GM21619 (cell line): ENCODE data around the gene IFTAP.
"Not testable (repeated sequence)": the region's sequence is repeated elsewhere in the genome, so short reads cannot be mapped to it uniquely, and the experiment has no call there.

Source experiments
- ATAC-seq: cut with Tn5 transposase; IDR thresholded peaks from one replicate; pipeline ENCODE4 v1.9.1; 2021; ENCODE audit not compliant: unreplicated experiment

IFTAP gene, protein sequence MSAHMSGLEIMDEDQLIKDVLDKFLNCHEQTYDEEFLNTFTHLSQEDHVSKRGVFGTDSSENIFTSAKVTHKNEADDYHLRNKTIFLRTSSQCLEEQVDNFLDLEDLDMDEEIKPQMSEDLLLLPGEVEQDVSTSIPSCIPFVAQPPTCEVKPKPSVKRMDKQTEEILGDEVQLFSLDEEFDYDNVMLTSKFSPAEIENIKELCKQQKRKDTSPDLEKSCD

DNA sequence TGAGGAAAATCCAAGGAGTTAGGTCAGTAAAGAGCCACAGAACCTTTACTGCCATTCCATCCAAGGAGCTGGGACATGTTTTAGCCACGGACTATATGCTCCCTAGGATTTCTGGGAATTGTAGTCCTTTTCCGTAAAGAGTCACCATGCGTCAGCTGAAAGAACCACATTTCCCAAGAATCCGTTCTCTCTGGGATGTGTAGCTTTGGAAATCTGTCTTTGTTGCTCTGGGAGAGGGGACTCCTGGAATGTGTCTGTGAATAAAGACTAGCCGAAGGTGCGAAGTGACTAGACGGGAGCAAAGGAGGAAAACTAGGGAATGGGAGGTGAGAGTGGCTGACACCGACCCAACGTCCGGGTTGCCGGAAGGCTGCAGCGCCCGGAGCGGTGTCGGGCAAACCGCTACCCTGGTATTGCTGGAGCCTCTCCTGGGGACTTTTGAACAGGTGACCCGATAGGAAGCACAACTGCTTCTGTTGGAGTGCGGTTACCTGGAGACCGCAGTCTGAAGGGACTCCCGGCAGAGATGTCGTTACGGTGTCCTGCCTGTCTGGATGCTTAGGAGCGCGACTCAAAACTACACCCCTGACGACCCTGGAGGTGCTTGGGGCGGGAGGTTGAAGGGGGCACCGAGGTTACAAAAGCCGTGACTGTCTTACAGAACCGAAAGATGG lies at the start of gene IFTAP:
IFTAP (plus strand) TSS at position 187 of the 674 bp plus-strand sequence. CDS start 15,602 bp downstream, outside the sequence.
- ATAC-seq, result peak; percentile 81

DNA sequence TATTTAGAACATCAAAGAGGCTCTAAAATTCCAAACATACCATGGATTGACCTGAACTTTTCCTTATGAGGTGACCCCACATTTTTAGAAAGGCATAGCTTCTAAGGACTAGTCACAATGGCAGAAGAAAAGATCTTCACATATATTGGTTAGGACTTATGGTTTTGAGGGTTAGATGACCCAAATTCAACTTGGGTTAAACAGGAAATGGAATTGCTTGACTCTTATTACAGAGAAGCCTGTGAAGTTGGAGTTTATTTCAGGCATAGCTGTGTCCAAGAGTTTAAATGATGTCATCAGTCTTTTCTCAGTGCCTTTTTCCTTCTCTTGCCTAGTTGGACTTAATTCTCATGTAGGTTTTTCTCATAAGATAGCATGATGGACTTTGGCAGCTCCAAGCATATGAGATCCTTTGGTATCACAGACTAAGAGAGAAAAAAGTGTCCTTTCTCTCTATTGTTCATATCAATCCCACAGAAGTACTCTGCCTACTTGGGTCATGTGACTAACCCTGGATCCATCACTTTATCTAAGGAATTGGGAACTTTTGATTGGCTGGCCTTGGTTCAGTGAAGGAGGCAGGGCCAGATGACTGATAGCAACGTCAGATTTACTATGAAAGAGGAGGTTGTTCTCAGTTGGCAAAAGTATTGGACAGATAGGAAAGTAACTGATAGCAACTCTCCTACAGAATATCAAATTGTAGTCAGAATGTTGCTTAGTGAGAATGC lies 43.8 kb upstream of the IFTAP start:
- ATAC-seq, result no peak

DNA sequence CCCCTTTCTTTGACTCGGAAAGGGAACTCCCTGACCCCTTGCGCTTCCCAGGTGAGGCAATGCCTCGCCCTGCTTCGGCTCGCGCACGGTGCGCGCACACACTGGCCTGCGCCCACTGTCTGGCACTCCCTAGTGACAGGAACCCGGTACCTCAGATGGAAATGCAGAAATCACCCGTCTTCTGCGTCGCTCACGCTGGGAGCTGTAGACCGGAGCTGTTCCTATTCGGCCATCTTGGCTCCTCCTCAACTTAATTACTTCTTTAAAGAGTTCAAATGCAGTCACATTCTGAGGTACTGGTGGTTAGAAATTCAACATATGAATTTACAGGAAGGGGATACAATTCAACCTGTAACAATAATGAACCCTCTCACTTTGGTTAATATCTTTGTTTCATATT lies 36.9 kb upstream of the IFTAP start:
- not testable (repeated sequence) for ATAC-seq

DNA sequence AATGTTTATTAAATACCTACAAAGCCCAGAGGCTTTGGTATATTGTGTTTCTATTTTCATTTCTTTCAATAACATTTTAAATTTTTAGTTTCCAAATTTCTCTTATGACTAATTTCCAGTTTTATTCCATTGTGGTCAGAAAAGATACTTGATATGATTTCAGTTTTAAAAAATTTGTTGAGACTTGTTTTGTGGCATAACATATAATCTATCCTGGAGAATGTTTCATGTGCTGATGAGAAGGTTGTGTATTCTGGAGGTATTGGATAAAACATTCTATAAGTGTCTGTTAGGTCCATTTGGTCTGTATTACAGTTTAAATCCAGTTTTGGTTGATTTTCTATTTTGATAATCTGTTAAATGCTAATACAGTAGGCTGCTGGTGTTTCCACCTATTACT lies 36.3 kb upstream of the IFTAP start:
- ATAC-seq, result no peak

DNA sequence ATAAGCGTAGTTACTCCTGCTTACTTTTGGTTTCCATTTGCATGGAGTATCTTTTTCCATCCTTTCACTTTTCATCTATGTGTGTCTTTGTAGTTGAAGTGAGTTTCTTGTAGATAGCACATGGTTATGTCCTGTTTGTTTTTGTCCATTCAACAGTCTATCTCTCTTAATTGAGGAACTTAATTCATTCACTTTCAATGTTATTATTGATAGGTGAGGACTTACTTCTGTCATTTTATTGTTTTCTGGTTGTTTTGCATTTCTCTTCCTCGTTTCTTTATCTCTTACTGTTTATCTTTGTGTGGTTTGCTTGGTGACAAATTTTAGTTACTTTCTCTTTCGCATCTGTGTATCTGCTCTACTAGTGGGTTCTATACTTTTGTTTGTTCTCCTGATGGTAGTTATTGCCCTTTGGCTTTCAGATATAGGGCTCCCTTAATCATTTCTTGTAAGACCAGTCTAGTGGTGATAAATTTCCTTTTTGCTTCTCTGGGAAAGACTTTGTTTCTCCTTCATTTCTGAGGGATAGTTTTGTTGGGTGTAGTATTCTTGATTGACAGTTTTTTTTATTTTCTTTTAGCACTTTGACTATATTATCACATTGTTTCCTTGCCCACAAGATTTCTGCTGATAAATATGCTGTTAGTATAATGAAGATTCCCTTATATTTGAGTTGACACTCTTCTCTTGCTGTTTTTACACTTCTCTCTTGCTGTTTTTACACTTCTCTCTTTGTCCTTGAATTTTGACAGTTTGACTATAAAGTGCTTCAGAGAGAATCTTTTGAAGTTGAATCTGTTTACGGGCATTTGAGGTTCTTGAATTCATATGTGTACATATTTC lies 35.5 kb upstream of the IFTAP start:
- peak; percentile 98 for ATAC-seq

DNA sequence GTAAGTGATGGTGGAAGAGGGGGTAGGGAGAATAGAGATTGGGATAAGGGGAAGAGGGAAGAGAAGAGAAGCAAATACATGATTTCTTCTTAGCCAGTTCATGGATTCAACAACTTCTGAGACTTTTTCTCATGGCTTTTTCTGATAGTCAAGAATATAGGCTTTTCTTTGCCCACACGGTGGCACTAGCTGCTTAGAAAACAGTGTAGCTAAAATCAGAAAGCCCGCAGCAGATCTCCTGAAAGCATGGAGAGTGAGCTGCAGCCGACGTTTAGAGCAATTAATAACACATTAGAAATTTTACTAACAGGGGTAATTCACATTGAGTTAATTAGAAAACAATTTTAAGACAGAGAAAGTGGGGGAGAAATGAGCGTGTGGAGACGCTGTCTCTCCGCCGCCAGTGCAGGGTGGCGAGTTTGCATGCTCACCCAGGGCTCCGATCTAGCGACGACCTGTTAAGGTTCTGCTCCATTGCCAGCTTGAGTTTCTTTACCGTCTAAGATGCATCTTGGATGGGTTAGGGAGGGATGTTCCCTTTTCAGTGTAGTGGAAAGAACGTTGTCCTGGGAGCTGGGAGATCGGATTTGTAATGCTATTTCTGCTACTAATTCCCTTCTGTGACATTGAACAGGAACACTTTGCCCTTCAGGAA lies 29.8 kb upstream of the IFTAP start:
- ATAC-seq, result peak; percentile 46

DNA sequence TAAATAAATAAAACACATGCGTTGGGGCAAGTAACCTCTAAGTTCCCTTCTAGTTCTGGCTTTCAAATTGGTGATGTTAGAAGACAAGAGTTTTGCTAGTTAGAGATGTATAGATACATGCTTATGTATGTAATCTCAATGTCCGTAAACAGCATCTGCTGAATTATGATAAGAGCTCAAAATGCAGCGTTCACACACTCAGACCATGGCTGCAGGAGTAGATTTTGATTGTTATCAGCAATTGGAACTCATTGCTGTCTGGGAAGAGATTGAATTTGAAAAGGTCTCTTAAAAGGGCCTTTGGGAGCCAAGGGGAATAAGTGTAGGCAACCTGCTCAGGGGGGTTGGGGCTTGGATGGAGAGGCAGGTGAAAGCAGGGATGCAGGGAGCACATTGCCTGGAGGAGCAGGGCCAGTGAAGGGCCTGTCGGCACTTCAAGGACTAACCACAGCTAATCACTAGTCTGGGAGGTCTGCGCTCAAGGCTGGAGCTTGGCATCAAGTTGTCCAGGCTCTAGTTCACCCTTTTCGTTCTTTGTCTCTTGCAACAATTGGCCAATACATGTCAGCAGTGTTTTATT lies 29.2 kb upstream of the IFTAP start:
- no peak for ATAC-seq

DNA sequence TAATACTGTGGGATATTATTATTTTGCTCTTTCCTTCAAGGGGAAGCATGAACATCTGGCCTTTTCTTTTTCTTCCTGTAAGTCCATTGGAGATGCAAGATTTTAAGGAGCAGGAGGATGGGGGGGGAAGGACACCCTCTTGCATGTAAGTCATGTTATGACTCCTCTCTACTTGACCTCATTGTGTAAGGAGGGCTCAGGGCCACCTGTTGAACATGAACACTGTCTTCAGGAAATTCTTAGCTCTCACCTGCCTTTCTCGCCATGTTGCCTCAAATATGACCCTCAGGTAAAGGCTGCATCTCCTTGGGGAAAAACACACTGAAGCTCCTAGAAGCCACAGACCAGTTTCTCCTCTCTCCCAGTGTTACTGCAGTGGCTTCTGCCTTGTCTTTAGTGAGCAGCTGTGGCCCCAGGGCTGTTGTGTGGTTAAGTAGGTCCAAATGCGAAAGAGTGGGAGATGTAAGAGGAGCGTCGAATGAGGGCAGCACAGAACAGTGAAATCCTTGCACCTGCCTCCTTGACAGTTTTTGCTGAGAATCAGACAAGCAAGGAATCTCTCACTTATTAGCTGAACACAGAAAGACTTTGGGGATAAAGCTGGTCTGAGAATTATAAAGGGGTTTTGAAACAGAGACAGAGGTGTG lies 27.8 kb upstream of the IFTAP start:
- ATAC-seq, result no peak

DNA sequence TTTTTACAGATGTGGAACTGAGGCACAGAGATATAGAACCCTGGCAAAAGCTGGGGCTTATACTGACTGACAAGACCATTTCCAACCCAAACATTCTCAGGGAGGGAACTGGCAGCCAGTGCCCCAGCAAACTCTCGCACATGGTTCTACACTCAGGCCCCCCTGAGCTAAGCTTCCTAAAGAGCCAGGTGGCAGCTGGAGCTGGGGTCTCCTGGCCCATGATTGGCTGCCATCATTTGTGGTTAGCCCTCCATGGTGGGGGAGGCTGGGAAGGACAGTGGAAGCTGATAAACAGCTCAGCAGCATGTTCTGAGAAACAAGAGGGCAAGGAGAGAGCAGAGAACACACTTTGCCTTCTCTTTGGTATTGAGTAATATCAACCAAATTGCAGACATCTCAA lies 26.6 kb upstream of the IFTAP start, which contains the start of gene RAG1:
RAG1 (plus strand) TSS at position 314 of the 400 bp plus-strand sequence. CDS start 5,298 bp downstream, outside the sequence.
- ATAC-seq, result no peak

DNA sequence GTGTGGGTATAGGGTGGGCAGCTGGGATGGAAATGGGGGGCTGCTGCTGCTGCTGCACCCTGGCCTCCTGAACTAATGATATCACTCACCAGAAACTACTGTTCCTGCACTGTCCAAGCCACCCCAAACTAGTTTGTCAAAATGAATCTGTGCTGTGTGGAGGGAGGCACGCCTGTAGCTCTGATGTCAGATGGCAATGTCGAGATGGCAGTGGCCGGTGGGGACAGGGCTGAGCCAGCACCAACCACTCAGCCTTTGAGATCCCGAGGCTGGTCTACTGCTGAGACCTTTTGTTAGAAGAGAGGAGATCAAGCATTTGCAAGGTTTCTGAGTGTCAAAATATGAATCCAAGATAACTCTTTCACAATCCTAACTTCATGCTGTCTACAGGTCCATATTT lies 25.2 kb upstream of the IFTAP start:
- ATAC-seq, result no peak

DNA sequence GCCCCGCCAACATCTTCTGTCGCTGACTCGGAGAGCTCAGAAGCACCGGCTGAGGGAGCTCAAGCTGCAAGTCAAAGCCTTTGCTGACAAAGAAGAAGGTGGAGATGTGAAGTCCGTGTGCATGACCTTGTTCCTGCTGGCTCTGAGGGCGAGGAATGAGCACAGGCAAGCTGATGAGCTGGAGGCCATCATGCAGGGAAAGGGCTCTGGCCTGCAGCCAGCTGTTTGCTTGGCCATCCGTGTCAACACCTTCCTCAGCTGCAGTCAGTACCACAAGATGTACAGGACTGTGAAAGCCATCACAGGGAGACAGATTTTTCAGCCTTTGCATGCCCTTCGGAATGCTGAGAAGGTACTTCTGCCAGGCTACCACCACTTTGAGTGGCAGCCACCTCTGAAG lies 19.8 kb upstream of the IFTAP start:
- ATAC-seq, result no peak

DNA sequence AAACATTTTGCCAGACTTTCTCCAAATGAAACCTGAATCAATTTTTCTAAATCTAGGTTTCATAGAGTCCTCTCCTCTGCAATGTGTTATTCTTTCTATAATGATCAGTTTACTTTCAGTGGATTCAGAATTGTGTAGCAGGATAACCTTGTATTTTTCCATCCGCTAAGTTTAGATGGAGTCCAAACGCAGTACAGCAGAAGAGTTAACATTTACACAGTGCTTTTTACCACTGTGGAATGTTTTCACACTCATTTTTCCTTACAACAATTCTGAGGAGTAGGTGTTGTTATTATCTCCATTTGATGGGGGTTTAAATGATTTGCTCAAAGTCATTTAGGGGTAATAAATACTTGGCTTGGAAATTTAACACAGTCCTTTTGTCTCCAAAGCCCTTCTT lies 16.9 kb upstream of the IFTAP start:
- no peak for ATAC-seq

DNA sequence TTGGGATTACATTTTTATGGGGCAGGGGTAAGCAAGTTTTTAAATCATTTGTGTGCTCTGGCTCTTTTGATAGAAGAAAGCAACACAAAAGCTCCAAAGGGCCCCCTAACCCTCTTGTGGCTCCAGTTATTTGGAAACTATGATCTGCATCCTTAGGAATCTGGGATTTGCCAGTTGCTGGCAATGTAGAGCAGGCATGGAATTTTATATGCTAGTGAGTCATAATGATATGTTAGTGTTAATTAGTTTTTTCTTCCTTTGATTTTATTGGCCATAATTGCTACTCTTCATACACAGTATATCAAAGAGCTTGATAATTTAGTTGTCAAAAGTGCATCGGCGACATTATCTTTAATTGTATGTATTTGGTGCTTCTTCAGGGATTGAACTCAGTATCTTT lies 16.4 kb upstream of the IFTAP start:
- ATAC-seq, result no peak

DNA sequence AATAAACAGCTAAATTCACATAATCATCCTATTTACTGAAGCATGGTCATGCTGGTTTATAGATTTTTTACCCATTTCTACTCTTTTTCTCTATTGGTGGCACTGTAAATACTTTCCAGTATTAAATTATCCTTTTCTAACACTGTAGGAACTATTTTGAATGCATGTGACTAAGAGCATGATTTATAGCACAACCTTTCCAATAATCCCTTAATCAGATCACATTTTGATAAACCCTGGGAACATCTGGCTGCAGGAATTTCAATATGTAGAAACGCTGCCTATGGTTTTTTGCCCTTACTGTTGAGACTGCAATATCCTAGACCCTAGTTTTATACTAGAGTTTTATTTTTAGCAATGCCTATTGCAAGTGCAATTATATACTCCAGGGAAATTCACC lies 15.8 kb upstream of the IFTAP start:
- no peak for ATAC-seq

DNA sequence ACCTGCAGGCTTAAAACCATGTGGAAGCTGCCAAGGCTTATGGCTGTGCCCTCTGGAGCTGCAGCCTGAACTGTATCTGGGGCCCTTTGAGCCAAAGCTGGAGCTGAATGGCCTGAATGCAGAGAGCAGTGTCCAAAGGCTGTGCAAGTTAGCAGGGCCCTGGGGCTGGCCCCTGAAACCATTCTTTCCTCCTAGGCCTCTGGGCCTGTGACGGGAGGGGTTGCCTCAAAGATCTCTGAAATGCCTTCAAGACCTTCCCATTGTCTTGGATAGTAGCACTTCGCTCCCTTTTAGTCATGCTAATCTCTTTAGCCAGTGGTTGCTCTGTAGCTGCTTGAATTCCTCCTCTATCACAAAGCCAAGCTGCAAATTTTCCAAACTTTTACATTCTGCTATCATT lies 12.8 kb upstream of the IFTAP start:
- ATAC-seq, result no peak

DNA sequence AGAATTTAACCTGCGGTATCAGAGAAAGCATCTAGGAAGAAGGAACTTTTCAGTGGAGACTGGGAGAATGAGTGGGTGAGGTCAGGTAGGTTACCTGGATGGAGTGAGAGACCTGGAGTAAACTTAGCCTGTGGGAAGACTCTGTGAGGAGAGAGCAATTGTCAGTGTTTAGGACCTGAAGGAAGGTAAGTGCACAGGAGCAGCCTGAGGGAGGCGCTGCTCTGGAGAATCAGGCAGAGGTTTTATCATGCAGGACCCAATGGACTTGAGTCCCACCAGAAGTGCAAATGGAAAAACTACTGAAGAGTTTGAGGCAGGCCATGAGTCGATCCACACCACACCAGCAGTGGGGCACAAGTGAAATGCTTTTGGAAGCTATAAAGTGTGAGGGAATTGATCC lies 10.6 kb upstream of the IFTAP start:
- ATAC-seq, result no peak

DNA sequence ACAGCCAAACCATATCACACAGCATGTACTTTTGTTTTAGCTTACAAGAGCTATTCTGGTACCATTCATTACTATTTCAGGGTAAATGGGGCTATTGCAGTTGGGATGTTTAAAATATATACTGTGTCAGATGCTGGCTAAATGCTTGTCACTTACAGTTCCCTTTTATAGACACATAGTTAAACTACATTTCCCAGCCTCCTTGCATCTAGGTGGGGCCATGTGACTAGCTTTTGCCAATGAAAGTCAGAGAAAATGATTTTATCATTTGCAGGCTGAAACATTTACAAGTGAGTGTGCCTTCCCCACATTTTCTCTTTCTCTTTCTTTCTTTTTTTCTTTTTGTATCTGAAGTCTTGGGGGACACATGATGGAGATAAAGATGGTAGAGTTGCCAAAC lies 7.8 kb upstream of the IFTAP start:
- no peak for ATAC-seq

DNA sequence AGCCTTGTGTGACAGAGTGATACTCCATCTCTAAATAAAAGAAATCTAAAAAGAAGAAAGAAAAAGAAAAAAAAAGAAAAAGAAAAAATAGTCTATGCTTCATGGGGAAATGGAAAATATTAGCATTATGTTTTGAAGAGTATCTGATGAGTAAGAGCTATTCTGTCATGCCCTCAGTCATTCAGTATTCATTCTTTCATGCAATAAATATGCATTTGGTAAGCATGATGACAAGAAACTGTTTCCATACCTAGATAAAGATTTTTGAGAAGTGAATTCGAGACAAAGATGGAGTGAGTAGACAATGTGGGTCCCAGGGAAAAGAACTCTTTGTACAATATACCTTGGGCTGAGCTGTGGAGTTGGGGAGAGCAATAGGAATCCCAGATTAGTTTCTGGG lies 6.2 kb upstream of the IFTAP start:
- ATAC-seq, result no peak

DNA sequence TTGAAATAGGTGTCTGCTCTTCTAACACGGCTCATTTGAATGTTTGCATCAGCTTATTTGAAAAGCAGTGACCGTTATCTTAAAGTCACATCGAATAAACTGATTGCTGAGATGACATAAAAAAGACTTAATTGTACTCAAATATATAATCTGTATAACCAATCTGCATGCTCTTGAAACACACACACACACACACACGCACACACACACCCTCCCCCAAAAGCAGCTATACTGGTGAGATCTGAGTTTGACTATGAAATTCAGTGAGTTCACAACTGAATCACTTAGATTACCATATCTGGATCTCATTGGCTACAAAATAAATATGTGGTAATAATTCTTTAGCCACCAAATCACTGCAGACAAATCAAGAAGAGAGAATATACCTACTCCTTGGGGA lies 3.8 kb upstream of the IFTAP start:
- no peak for ATAC-seq

DNA sequence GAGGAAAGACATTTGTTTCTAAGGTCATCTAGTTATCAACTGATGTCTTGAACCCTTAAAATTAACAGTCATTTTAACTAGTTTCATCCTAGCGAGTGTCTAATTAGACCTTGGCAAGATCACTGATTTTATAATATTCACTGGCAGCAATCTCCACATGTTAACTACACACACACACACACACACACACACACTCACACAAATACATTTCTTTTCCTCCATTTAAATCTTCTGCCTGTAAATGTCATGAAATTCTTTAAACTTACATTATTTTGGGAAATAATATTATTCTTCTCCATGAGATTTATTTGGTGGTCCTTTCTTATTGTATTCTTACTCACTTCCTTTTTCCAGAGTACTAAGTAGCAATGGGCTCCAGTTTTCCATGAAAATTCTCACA lies 2.9 kb upstream of the IFTAP start:
- no peak for ATAC-seq
